NCI-H82 treated with DMSO at 0.1 percent for 48 hours (cell line): Measurements from ENCODE around the gene GFOD1.
"Not testable (repeated sequence)": the region's sequence is repeated elsewhere in the genome, so short reads cannot be mapped to it uniquely, and the experiment has no call there.

Source experiments
- DNase-seq: peaks from one replicate; lab custom pipeline; 2025; ENCODE audit not compliant: unreplicated experiment; lab: John Stamatoyannopoulos, UW

The GFOD1 gene

GRCh38 chr6:13331516-13332348 is 155.7 kb downstream of the GFOD1 start:
- peak; percentile 37 for DNase-seq

- no peak for DNase-seq
These were observed 158.6 kb downstream of the GFOD1 start for GRCh38 chr6:13328875-13329183.

GRCh38 chr6:13328076-13328874 is 159.1 kb downstream of the GFOD1 start, which contains the start of gene TBC1D7:
Gene TBC1D7 (minus strand): TSS chr6:13328537. CDS start chr6:13326898, 1,639 bp downstream.
- peak; percentile 78 for DNase-seq

- DNase-seq: no peak
These were observed 159.7 kb downstream of the GFOD1 start for GRCh38 chr6:13327691-13328075.

- not testable (repeated sequence) for DNase-seq
These were observed 161.3 kb downstream of the GFOD1 start for GRCh38 chr6:13326031-13326586.

- no peak for DNase-seq
These were observed 167.4 kb downstream of the GFOD1 start for GRCh38 chr6:13319891-13320564.

- no peak for DNase-seq
These were observed 168.6 kb downstream of the GFOD1 start for GRCh38 chr6:13318821-13319220.

GRCh38 chr6:13315896-13316295 is 171.5 kb downstream of the GFOD1 start:
- DNase-seq: no peak

- no peak for DNase-seq
These were observed 172.6 kb downstream of the GFOD1 start for GRCh38 chr6:13314806-13315205.

- no peak for DNase-seq
These were observed 176.2 kb downstream of the GFOD1 start for GRCh38 chr6:13311155-13311554.

- no peak for DNase-seq
These were observed 179.1 kb downstream of the GFOD1 start for GRCh38 chr6:13308332-13308731.
